GM21529 (cell line): ENCODE results near the gene ARAP2.

Experiments used
- ATAC-seq: cut with Tn5 transposase; IDR thresholded peaks from one replicate; pipeline ENCODE4 v1.9.1; 2021; ENCODE audit not compliant: unreplicated experiment

The ARAP2 gene

GRCh38 chr4:36043901-36044300, 200.4 kb downstream of the ARAP2 start:
- ATAC-seq, result no peak

DNA sequence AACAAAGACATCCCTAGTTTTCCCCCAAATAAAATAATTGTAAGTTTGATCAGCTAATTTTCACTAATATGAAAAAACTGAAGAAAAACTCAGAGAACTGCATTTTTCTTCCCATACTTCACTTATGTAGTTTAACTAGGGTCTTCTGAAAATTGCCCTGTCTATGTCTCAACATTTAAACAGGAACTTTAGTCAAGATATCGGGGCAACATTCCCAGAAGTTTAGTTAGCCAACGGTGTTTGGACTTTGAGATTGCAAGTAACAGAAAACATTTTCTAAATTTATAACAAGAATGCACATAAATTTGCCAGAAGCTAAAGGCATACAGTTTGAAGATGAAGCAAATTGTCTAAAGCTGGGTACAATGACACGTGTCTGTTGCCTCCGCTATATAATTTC, 201.1 kb downstream of the ARAP2 start:
- no peak for ATAC-seq

- ATAC-seq, result no peak
These were observed 202.0 kb downstream of the ARAP2 start for GRCh38 chr4:36042122-36042970.

- no peak for ATAC-seq
These were observed 203.0 kb downstream of the ARAP2 start for GRCh38 chr4:36041340-36041739.

GRCh38 chr4:36039026-36039425, 205.3 kb downstream of the ARAP2 start:
- ATAC-seq, result no peak

DNA sequence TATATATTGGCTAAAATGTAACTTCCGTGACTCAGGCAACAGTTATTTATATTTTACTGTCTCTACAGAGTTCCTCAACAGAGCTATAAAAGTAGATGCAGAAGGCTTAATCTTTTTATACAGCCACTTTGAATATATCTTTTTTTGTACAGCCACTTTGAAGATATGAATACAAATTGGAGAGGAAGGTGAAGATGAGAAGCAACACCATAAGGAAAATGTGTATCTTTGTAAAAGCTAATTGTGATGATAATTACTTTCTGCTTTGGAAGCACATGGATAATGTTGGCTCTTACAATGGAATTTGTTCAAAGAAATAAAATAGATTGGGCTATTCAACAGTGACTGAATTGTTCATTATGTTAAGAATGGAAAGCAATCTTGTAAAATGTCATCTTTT, 205.8 kb downstream of the ARAP2 start:
- no peak for ATAC-seq

- no peak for ATAC-seq
These were observed 207.2 kb downstream of the ARAP2 start for GRCh38 chr4:36037127-36037526.

- no peak for ATAC-seq
These were observed 214.4 kb downstream of the ARAP2 start for GRCh38 chr4:36029951-36030350.

DNA sequence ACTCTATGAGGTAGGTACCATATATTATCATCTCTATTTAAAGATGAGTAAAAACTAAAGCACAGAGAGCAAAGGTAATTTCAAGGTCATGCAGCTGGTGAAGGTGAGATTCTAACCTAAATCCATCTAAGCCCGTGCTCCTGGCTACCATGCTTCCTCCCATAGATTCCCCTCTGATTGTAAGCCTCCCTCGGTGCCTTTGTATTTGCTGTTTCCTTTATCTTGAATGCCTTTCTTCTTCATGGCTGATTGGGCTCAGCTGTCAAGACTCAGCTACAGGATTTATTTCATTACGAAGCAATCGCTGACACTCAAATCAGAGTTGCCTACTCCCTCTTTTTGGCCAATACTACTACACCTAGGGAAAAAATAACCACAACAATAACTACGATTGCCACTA, 217.1 kb downstream of the ARAP2 start:
- no peak for ATAC-seq

DNA sequence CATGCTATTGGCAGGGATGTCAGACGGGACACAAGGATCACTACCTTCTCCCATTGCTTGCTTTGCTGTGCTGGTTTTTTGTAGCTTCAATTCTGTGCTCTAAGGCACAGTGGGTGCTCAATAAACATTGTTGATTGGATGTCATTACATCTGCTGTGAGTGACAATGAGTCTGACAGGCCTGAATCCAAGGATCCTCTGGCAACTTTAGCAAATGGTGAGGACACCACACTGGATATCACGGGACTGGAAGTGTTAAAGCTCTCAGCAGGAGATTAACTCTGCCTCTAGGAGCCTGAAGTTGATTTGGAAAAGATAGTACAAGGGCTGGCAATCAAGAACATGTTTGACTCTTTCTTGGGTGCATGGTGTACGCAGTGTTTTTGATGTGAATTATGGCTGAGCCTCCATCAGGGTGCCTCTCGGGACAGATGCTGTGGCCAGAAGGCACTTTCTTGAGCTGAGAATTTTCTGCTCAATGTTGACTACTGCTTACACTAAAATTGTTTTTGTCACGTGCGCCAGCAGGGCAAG, 217.9 kb downstream of the ARAP2 start:
- no peak for ATAC-seq

GRCh38 chr4:36024901-36025660, 219.2 kb downstream of the ARAP2 start:
- ATAC-seq, result no peak

DNA sequence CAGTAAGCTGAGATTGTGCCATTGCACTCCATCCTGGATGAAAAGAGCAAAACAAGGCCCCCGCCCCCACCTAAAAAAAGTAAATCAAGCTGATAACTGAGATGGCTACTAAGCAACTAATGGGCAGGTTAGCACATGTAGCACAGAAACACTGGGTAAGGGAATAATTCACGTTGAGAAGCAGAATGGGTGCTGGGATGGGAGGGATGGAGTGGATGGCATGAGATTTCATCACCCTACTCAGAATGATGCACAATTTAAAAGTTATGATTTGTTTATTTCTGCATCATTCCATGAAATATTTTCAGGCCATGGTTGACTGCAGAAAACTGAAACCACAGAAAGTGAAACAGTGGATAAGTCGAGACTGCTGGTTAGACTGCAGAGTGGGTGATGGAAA, 224.0 kb downstream of the ARAP2 start:
- no peak for ATAC-seq
